HG02884 (cell line): ENCODE results near the gene TMEM235.

Source experiments
- ATAC-seq: cut with Tn5 transposase; IDR thresholded peaks from one replicate; pipeline ENCODE4 v1.9.1; 2021; ENCODE audit warnings: mild to moderate bottlenecking, moderate library complexity; ENCODE audit not compliant: unreplicated experiment

TMEM235 gene

GRCh38 chr17:78253946-78254672, 22.7 kb downstream of the TMEM235 start:
- peak; percentile 46 for ATAC-seq

- ATAC-seq, result no peak
These were observed 23.7 kb downstream of the TMEM235 start for GRCh38 chr17:78255029-78255656.

DNA sequence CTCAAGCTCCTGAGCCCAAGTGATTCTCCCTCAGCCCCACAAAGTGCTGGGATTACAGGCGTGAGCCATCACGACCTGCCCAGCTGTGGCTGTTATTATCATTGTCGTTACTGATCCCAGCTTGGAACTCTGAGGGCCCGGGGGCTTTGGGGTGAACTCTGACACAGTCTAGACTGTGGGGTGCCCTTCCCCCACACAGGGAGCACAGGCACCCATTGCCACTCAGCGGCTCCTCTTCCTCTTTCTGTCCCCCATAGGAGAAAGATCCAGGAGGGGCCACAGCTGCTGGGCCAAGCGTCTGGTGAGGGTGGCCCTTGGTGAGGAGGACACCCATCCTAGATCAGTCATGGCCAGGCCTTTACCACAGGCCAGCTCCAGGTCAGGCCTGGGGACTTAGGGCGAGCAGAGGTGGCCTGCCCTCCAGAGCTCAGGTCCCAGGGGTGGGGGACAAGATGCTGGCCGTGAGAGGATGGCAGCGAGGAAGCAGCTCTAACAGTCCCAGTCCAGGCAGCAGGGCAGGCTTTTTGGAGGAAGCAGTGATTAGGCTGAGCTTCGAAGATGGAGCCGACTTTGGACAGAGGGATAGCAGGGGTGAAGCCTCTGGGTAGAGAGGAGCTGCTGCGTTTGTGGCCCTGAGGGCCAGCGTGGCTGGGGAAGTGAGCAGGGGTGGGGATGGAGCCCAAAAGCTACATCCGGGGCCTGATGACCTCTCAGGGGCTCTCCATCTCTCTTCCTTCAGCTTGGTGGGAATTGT, 24.7 kb downstream of the TMEM235 start:
- no peak for ATAC-seq

DNA sequence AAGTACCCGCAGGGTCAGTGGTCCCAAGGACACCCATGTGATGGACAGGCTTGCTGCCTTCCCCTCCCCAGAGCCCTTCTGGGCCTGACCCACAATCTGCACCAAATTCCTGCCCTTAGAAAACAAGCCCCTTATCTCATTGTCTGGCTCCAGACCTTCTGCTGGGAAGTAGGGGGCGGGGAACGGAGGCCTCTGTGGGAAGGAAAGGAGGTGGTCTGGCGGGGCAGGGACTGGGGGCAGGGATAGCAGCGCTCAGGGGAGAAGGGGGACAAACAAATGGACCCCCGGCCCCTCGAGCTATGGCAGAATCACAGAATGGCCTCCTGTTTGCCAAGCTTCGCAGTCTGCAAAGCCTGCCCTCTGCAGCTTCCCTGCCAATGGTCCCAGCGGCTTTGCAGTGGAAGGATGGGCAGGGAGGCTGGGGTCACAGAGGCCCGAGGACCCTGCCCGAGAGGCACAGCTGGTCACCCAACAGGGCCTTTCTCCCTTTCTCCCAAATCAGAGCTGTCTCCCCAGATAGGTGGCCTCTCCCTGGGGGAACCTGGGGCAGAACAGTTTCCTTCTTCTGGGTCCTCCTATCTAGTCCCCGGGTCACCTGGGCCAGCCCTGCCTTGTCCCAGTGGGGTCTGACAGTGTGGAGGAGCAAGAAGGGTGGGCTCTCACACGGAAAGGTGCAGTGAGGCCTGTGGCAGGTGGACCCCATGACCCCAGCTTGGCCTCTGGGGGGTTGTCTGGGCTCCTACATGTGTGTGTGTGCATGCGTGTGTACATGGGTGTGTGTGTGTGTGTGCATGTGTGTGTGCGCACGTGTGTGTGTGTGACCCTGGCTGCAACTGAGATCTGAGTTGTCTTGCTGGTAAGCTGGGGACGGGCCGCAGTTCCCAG, 25.5 kb downstream of the TMEM235 start:
- no peak for ATAC-seq

DNA sequence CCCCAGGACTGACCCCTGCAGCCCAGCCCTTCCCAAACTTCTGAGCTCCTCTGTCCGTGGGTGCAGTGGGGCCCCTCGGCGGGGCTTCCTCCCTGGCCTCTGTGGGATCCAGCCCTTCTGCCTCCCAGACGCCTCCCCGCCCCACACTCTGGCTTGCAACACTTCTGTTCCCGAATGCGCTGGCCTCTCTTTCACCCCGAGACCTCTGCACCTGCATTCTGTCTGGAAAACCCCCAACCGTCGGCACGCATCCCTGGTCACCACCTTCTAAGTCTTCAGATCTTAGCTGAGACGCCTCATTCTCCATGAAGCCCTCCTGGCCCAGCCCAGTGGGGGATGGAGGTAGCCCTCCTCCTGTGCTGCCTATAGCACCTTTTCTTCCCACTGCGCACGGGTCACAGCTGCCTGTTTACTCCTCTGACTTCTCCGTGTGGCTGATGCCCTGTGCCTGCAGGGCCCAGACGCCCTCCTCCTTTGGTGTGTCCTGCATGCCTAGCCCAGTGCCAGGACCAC, 26.4 kb downstream of the TMEM235 start:
- ATAC-seq, result no peak

DNA sequence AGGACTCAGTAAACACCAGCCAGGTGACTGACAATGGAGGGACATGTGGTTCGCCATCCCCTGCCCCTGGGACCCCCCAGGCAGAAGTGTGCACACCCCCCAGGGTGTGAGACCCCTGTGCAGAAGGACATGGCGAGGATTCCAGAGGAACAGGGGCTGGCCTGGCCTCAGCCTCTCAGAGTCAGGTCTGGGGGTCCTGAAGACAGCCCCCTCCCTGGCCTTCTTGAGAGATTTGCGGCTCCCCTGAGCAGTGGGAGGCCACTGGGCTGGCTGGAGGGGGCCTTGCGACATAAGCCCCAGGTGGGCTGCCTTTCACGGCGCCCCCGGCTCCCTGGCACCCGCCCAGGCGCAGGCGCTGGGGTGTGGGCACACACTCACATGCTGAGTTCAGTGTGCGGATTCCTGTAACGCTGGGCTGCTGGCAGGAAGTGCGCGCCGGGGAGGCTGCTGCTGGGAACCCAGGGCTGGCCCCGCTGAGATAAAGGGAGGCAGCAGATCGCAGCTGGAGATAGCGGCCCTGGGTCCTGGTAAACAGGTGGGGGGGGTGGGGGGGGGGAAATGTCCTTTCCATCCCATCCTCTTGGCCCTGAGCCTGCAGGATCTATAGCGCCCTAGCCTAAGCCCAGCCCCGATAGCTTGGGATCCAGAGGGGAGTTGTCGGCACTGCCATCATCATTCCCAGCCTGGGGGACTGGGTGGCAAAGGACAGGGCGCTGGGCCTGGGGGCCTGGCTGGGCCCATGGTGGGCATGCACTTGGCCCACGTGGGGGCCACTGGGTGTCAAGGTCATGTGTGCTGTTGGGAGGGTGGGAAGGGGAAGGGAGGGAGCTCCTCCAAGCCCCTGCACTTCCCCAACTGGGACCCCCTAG, 27.1 kb downstream of the TMEM235 start:
- no peak for ATAC-seq

GRCh38 chr17:78259192-78259554, 27.7 kb downstream of the TMEM235 start:
- ATAC-seq, result no peak

DNA sequence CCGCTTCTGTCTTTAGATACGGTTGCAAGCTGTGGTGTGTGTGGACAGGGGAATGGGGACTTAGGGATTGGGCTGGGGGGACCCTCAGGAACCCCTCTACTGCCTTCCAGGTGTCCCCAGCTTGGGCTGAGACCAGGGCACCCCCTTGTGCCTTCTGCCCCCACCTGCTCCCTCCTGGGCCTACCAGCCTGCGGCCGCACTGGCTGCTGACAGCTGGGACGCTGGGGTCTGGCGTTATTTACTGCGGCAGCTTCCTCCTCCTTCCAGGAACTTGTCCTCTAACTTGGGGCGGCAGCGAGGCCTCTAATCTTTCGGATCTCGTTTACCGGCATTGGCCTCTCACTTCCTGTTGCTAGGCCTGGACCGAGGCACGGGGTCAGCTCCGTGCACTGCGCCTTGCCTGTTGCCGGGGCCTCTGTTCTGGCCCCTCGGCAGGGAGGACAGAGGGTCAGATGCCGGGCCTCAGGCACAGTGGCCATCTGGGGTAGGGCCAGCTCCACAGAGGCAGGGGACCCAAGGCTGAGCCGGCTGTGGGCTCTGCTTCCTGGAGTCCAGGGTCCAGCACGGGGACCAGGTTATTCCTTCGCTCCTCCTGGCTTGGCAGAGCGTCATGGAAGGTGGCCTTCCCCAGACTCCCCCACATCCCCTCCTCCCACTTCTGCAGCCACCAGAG, 31.8 kb downstream of the TMEM235 start:
- ATAC-seq, result no peak

DNA sequence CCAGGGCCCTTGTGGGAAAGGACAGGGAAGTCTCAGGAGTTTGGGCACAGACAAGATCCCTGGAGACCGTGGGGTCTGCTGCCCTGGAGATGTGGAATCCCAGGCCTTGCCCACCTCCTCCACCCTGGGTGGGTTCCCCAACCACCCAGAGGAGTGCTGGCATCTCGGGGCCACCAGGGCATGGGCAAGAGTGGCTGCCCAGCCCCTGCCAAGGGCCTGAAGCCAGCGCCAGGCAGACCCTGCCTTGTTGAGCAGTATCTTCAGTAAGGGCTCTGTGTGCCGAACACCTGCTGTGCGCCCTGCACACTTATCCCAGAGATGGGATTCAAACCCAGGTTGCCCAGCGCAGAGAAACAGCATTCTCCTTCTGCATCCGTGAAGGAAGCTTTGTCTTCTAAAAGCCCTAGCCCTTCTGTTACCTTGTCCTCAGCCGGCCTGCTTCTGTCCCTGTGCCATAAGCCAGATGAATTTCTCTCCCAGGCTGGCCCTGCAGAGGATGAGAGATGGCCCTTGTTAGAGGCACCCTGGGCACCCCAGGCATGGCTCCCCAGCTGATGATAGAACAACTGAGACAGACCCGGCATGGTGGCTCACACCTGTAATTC, 32.4 kb downstream of the TMEM235 start:
- no peak for ATAC-seq

GRCh38 chr17:78264590-78264989, 33.2 kb downstream of the TMEM235 start:
- ATAC-seq, result no peak

DNA sequence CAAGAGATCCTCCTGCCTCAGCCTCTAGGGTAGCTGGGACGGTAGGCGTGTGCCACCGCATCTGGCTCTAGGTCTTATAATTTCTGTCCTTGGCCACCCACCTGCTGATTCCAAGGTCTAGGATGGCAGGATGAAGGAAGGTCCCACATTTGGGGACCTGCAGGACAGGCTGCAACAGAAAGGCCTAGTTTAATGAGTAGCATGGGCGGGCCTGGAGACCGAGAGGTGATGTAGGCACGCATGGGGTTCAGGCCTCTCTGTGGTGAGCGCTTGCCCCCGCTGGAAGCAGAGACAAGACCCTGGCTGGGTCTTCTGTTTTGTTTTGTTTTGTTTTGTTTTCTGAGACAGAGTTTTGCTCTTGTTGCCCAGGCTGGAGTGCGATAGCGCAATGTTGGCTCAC, 33.7 kb downstream of the TMEM235 start:
- ATAC-seq, result no peak

GRCh38 chr17:78266231-78266631, 34.8 kb downstream of the TMEM235 start:
- no peak for ATAC-seq

GRCh38 chr17:78266771-78267170, 35.3 kb downstream of the TMEM235 start:
- no peak for ATAC-seq

DNA sequence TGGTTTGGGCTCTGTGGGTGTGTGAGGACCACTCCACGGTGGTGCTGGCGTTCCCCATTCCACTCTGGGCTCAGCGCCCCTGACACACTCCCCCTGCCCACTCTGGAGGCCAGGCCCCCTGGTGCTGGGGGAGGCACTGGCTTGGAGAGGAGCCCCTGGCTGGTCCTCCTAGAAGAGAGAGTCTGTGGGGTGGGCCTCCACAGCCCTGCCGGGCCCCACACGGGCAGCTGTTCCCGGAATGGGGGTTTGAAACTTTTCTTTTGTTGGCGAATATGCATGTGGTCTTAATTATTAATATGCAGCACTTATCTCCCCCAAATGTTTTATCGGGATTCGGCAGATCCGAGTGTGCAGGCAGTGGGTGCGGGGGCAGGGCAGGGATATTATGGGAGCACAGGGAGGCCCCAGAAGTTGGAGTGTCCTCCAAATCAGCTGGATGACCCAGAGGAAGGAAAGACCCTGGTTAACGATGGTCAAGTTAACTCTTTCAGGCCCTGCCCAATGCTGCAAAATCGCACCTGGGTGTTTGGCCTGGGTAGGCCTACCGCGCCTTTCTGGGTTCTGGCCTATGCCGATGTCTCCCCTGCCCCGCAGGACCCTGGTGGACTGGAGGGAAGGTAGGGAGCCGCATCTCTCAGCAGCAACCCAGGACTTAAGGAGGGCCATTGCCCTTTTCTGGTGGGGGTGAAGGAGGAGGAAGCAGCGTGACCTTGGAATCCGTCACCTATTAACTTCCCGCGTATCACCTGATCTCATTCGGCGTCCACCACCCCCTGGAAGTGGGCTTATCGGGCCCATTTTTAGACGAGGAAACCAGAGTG, 36.0 kb downstream of the TMEM235 start:
- ATAC-seq, result no peak

DNA sequence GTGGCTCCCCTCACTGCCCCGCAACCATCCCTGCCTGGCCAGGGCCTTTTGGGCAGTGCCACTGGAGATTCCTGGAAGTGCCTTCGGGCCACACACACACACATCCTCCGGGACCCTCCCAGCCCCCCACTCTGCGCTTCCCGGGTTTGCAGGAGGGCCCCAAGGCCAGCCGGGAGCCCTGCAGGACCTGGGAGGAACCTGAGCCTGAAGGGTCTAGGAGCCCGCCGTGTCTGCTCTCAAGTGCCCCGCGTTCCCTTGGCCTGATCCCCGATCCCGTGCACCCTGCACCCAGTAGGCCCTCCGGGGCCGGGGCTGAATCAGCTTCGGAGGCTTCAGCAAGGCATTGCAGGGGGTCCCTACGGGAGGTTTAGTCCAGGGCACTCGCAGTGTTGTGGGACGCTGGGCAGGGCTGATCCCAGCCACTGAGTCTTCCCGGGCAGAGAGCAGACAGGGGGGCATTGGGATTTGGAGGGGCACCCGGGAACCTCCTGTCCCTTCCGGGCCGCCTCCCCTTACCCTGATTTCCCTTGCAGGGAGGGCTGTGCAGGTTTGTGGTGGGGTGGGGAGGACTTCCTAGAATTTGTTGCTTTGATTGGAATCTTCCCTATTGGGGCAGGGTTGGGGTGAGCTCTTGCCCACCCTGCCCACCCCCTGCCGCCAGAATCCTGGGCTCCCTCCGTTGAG, 36.9 kb downstream of the TMEM235 start:
- ATAC-seq, result no peak

DNA sequence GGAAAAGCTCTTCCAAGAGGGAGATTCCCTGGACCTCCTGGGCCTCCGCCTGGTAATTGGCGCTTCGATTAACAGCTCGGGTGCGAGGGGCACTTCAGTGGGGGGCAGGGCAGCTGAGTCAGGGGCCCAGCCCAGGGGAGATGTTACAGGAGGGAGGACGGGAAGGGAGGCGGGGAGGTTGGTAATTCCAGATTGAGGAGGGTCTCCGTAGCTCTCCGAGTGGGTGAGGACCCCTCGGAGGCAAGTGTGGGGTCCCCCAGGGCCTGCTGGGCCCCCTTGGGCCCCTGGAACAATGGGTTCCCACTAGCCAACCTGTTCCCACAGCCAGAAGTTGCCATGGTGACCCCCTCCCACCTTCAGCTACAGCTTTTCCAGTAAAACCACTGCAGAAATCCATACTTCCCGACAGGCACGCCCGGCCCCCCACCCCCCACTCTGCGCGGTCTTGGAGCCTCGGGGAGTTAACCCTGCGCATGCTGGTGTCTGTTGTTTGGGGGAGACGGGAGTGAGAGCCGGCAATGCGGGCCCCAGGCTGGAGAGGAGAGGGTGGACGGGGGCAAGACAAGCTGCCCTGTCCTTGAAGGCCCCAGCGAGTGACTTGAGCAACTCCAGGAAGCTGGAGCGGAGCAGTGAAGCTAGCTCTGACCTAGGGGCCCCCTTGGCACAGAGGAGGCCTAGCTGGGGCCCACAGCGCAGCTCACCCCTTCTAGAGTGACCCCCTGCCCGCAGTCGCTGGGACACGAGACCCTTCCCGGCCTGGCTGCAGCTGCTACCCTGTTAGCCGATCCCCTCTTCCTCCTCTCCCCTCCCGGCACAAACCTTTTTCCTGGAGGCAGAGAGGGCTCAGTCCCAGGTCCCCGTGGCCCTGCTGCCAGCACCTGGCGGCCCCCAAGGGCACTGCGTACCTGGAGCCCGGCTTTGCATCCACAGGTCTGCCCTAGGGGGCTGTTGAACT, 37.8 kb downstream of the TMEM235 start:
- no peak for ATAC-seq
